Prostate gland (tissue), 2 donors: ENCODE measurements around the gene RNF6.
"Not testable (repeated sequence)": the region's sequence is repeated elsewhere in the genome, so short reads cannot be mapped to it uniquely, and the experiment has no call there.

Source experiments
- CTCF ChIP-seq, 4 experiments: fragments of 200-600 bp in 2 of 4; fragments of 450-650 bp in 2 of 4; sonication (generic) in 2 of 4; IDR thresholded peaks; 1 replicate in 3 of 4; 2 replicates in 1 of 4; pipeline ENCODE4 v1.5.1; 2016 to 2019; ENCODE audit warnings: antibody characterized with exemption in 4 of 4, mild to moderate bottlenecking in 2 of 4, moderate library complexity in 2 of 4
- POLR2A ChIP-seq: fragments of 450-650 bp; IDR thresholded peaks from one replicate; pipeline ENCODE4 v1.6.1; 2016; ENCODE audit warnings: antibody characterized with exemption, mild to moderate bottlenecking
- POLR2AphosphoS5 ChIP-seq: sonication (generic); formaldehyde crosslinking; IDR thresholded peaks from one replicate; pipeline ENCODE4 v1.6.1; 2017; ENCODE audit warnings: antibody characterized with exemption

- TF ChIP-seq CTCF (IDR thresholded peaks at IDR 0.05); POLR2A; POLR2AphosphoS5: not testable (repeated sequence)
Observed at GRCh38 chr13:26252006-26252405, 29.9 kb upstream of the RNF6 start.
